ENCODE results near the gene CDC34. TPM values are rescaled to one million over a fixed set of nuclear protein-coding genes. Genes with fewer than 3 reads are reported as not detected.

The CDC34 gene
- total RNA-seq, 2 experiments from 2014 or later = 38.5 to 43.4 TPM

GRCh38 chr19:536031-536880, 4.7 kb downstream of the CDC34 start:
- intact Hi-C loops (cut with DNase I, micrococcal nuclease) = no loop called here
- H3K4me1 ChIP-seq (ENCODE audit: insufficient read depth, low read length) = peaks cover 35% of the 10 kb centered on the region
- peaks cover 24% of the 10 kb centered on the region for H3K36me3 Mint-ChIP-seq (ENCODE audit: low read depth)
- H3K4me3 ChIP-seq (ENCODE audit: low read length) = no peak overlapping the region
- TF ChIP-seq CTCF (IDR thresholded peaks at IDR 0.05) = no peak
- CTCF ChIA-PET = no interaction called here
- no peaks in the 10 kb centered on the region for H3K9me3 ChIP-seq (ENCODE audit: control insufficient read depth in 1 of 2, insufficient read depth in 1 of 2, low read length in 2 of 2)
- H3K36me3 ChIP-seq (ENCODE audit: insufficient read depth, low read length) = peaks cover 41% of the 10 kb centered on the region
- H3K4me1 Mint-ChIP-seq (ENCODE audit: low read depth) = peaks cover 9% of the 10 kb centered on the region
- H3K27me3 ChIP-seq (ENCODE audit: control insufficient read depth in 1 of 2, insufficient read depth in 2 of 2, low read length in 2 of 2) = no peaks in the 10 kb centered on the region
- H3K27ac Mint-ChIP-seq = no peak overlapping the region
- no peak overlapping the region for H3K4me3 Mint-ChIP-seq
- ATAC-seq (ENCODE audit: poor library complexity) (no peak), DNase-seq (no peak)
- H3K27ac ChIP-seq (ENCODE audit: low read depth in 1 of 2, low read length in 2 of 2) = no peak overlapping the region
- H3K9me3 Mint-ChIP-seq = no peaks in the 10 kb centered on the region
- POLR2A ChIA-PET = no interaction called here
- no peaks in the 10 kb centered on the region for H3K27me3 Mint-ChIP-seq

DNA sequence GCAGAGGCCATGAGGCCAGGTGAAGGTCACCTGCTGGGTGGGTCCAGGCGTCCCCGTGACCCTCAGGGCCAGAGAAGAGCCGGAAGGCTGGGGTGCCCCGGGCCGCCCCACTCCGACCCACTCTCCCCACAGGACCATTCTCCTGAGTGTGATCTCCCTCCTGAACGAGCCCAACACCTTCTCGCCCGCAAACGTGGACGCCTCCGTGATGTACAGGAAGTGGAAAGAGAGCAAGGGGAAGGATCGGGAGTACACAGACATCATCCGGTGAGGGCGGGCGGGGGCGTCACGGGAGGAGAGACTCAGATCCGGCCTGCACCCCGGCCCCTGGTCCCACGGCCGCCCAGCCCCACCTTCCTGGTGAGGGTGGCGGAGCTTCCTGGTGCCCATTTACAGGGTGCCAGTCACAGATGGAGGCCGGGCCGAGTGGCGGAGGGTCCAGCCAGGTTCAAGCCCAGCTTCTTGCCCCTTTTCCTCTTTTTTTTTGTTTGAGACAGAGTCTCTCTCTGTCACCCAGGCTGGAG, 5.4 kb downstream of the CDC34 start:
- Mint-ChIP-seq H3K36me3 (ENCODE audit: low read depth) (peaks cover 24% of the 10 kb centered on the region), H3K9me3 (no peaks in the 10 kb centered on the region), H3K4me3 (no peak overlapping the region), H3K27me3 (no peaks in the 10 kb centered on the region), H3K4me1 (ENCODE audit: low read depth) (peaks cover 9% of the 10 kb centered on the region), H3K27ac (no peak overlapping the region)
- no peak for TF ChIP-seq CTCF (IDR thresholded peaks at IDR 0.05)
- intact Hi-C loops (cut with DNase I, micrococcal nuclease) = no loop called here
- Histone ChIP-seq H3K36me3 (ENCODE audit: insufficient read depth, low read length) (peaks cover 47% of the 10 kb centered on the region), H3K27me3 (ENCODE audit: control insufficient read depth in 1 of 2, insufficient read depth in 2 of 2, low read length in 2 of 2) (no peaks in the 10 kb centered on the region), H3K4me1 (ENCODE audit: insufficient read depth, low read length) (peaks cover 35% of the 10 kb centered on the region), H3K9me3 (ENCODE audit: control insufficient read depth in 1 of 2, insufficient read depth in 1 of 2, low read length in 2 of 2) (no peaks in the 10 kb centered on the region), H3K27ac (ENCODE audit: low read depth in 1 of 2, low read length in 2 of 2) (no peak overlapping the region), H3K4me3 (ENCODE audit: low read length) (no peak overlapping the region)
- DNase-seq (no peak), ATAC-seq (ENCODE audit: poor library complexity) (no peak)
- CTCF ChIA-PET = no interaction called here
- POLR2A ChIA-PET = no interaction called here

- Mint-ChIP-seq H3K4me1 (ENCODE audit: low read depth) (peaks cover 8% of the 10 kb centered on the region), H3K4me3 (no peak overlapping the region), H3K27me3 (no peaks in the 10 kb centered on the region), H3K36me3 (ENCODE audit: low read depth) (peaks cover 19% of the 10 kb centered on the region), H3K9me3 (no peaks in the 10 kb centered on the region), H3K27ac (no peak overlapping the region)
- CTCF ChIA-PET = no interaction called here
- no peak overlapping the region for H3K4me3 ChIP-seq (ENCODE audit: low read length)
- H3K36me3 ChIP-seq (ENCODE audit: insufficient read depth, low read length) = peaks cover 55% of the 10 kb centered on the region
- no peaks in the 10 kb centered on the region for H3K27me3 ChIP-seq (ENCODE audit: control insufficient read depth in 1 of 2, insufficient read depth in 2 of 2, low read length in 2 of 2)
- peaks cover 25% of the 10 kb centered on the region for H3K4me1 ChIP-seq (ENCODE audit: insufficient read depth, low read length)
- DNase-seq (no peak), ATAC-seq (ENCODE audit: poor library complexity) (no peak)
- no peak for TF ChIP-seq CTCF (IDR thresholded peaks at IDR 0.05)
- POLR2A ChIA-PET = no interaction called here
- intact Hi-C loops (cut with DNase I, micrococcal nuclease) = no loop called here
- no peak overlapping the region for H3K27ac ChIP-seq (ENCODE audit: low read depth in 1 of 2, low read length in 2 of 2)
- no peaks in the 10 kb centered on the region for H3K9me3 ChIP-seq (ENCODE audit: control insufficient read depth in 1 of 2, insufficient read depth in 1 of 2, low read length in 2 of 2)
Observed at GRCh38 chr19:538641-539428, 7.3 kb downstream of the CDC34 start.
